Fibroblast of mammary gland (primary cell): Measurements from ENCODE around the gene ELMO1.

Experiments used
- DNase-seq: peaks from one replicate; pipeline ENCODE4 v3.0.0-alpha.2; 2010; ENCODE audit warnings: low read depth
- H3K4me3 ChIP-seq: 2 replicates; pipeline ENCODE4 v1.5.1; 2011; ENCODE audit warnings: low read depth, mild to moderate bottlenecking, low read length, moderate library complexity; ENCODE audit not compliant: control insufficient read depth
- CTCF ChIP-seq: conservative IDR thresholded peaks from 2 replicates; pipeline ENCODE4 v1.5.1; 2011; ENCODE audit warnings: low read depth, low read length, inconsistent platforms; ENCODE audit not compliant: control insufficient read depth, insufficient read depth

Gene ELMO1

GRCh38 chr7:37475646-37476045, 27.0 kb upstream of the ELMO1 start:
- H3K4me3 ChIP-seq, result no peak overlapping the region
- TF ChIP-seq CTCF, result no peak
- DNase-seq, result no peak

GRCh38 chr7:37471619-37472018, 23.0 kb upstream of the ELMO1 start:
- no peak overlapping the region for H3K4me3 ChIP-seq
- DNase-seq, result no peak
- TF ChIP-seq CTCF, result no peak

GRCh38 chr7:37467002-37467401, 18.3 kb upstream of the ELMO1 start:
- TF ChIP-seq CTCF, result no peak
- DNase-seq, result no peak
- H3K4me3 ChIP-seq, result no peak overlapping the region

- H3K4me3 ChIP-seq, result no peak overlapping the region
- TF ChIP-seq CTCF, result no peak
- DNase-seq, result no peak
Observed at GRCh38 chr7:37462138-37462537, 13.5 kb upstream of the ELMO1 start.

GRCh38 chr7:37455081-37455480, 6.4 kb upstream of the ELMO1 start:
- no peak overlapping the region for H3K4me3 ChIP-seq
- no peak for TF ChIP-seq CTCF
- no peak for DNase-seq

GRCh38 chr7:37452346-37452745, 3.7 kb upstream of the ELMO1 start:
- no peak for TF ChIP-seq CTCF

GRCh38 chr7:37450035-37450434, 1.4 kb upstream of the ELMO1 start:
- DNase-seq, result no peak
- H3K4me3 ChIP-seq, result no peak overlapping the region
- TF ChIP-seq CTCF, result no peak

More at GRCh38 chr7:37452346-37452745, 3.7 kb upstream of the ELMO1 start:
- no peak for DNase-seq
- H3K4me3 ChIP-seq, result no peak overlapping the region
